HCT116 (cell line): ENCODE data around the gene ARHGDIA. TPM values are rescaled to one million over a fixed set of nuclear protein-coding genes. Genes with fewer than 3 reads are reported as not detected.

Experiments
- ATAC-seq: fragments of 200-7000 bp; cut with Tn5 transposase; 2 replicates; pipeline ENCODE4 v1.9.1; 2020; ENCODE audit warnings: mild to moderate bottlenecking, moderate library complexity
- BruUV-seq: library from RNA; stranded (reverse); fragments of 400-500 nt; replicated peaks from 2 replicates; lab custom pipeline; 2021; lab: Mats Ljungman, UMichigan
- CTCF ChIA-PET: fragments of 300-600 bp; sonication (Branson Sonifier 250); formaldehyde crosslinking; loops from one replicate; lab custom pipeline; 2021; ENCODE audit warnings: antibody characterized with exemption; lab: Charles Lee
- POLR2A ChIA-PET: fragments of 300-600, 350-600 bp; sonication (Branson Sonifier 250); formaldehyde crosslinking; loops from one replicate; lab custom pipeline; 2021; ENCODE audit warnings: antibody characterized with exemption; lab: Charles Lee
- RAD21 ChIA-PET, 2 experiments: fragments of 300-600 bp; sonication (Branson Sonifier 250); formaldehyde crosslinking; loops; one replicate each; lab custom pipeline; 2023; ENCODE audit warnings: low total read pairs in 2 of 2; ENCODE audit not compliant: uncharacterized antibody in 2 of 2, unreplicated experiment in 2 of 2, low non-redundant PET in 1 of 2; lab: Charles Lee
- DNase-seq: peaks from one replicate; pipeline ENCODE4 v3.0.0-alpha.2; 2010; ENCODE audit warnings: low read depth, low spot score
- H2AFZ ChIP-seq: fragments of 200-600 bp; shearing (Covaris generic), sonication (generic); 2 replicates; pipeline ENCODE4 v1.6.1; 2017; ENCODE audit warnings: low read depth, mixed run types, mixed read lengths, antibody characterized with exemption, low read length; ENCODE audit not compliant: poor library complexity, severe bottlenecking
- H3K27ac ChIP-seq: 2 replicates; pipeline ENCODE4 v1.5.1; 2012; ENCODE audit warnings: low read depth, low read length
- H3K27me3 ChIP-seq: fragments of 200-600 bp; sonication (generic); 2 replicates; pipeline ENCODE4 v1.6.1; 2016; ENCODE audit warnings: mixed run types, low read length, mixed read lengths; ENCODE audit not compliant: insufficient read depth
- H3K36me3 ChIP-seq, 2 experiments: fragments of 200-500 bp in 1 of 2; fragments of 200-600 bp in 1 of 2; sonication (Bioruptor generic) in 1 of 2; sonication (generic) in 1 of 2; 2 replicates each; pipeline versions ENCODE4 v1.5.1 to v1.6.1; 2014 to 2016; ENCODE audit warnings: low read length in 2 of 2, inconsistent platforms in 1 of 2, mixed read lengths in 1 of 2, mixed run types in 1 of 2; ENCODE audit not compliant: insufficient read depth in 2 of 2, control insufficient read depth in 1 of 2
- H3K4me1 ChIP-seq, 2 experiments: fragments of 200-600 bp in 1 of 2; sonication (generic) in 1 of 2; 2 replicates each; pipeline versions ENCODE4 v1.5.1 to v1.6.1; 2012 to 2017; ENCODE audit warnings: low read length in 2 of 2, inconsistent platforms in 1 of 2, mild to moderate bottlenecking in 1 of 2, mixed read lengths in 1 of 2, mixed run types in 1 of 2, moderate library complexity in 1 of 2; ENCODE audit not compliant: insufficient read depth in 2 of 2, control insufficient read depth in 1 of 2
- H3K4me2 ChIP-seq: fragments of 200-600 bp; sonication (generic); 2 replicates; pipeline ENCODE4 v1.6.1; 2017; ENCODE audit warnings: mixed run types, low read length, mixed read lengths
- H3K4me3 ChIP-seq, 2 experiments: fragments of 200-600 bp in 1 of 2; sonication (generic) in 1 of 2; replicated peaks in 1 of 2; 2 replicates each; pipeline ENCODE4 v1.5.1; 2011 to 2016; ENCODE audit warnings: low read length in 2 of 2, control low read depth in 1 of 2, low read depth in 1 of 2, mild to moderate bottlenecking in 1 of 2, mixed read lengths in 1 of 2, mixed run types in 1 of 2
- H3K79me2 ChIP-seq: fragments of 200-600 bp; sonication (generic); 2 replicates; pipeline ENCODE4 v1.6.1; 2017; ENCODE audit warnings: mild to moderate bottlenecking, mixed run types, low read length, moderate library complexity, mixed read lengths; ENCODE audit not compliant: insufficient read depth
- H3K9ac ChIP-seq: fragments of 200-600 bp; sonication (generic); 2 replicates; pipeline ENCODE4 v1.6.1; 2016; ENCODE audit warnings: low read length, mixed read lengths
- H3K9me2 ChIP-seq: fragments of 200-600 bp; sonication (generic), shearing (Covaris generic); 2 replicates; pipeline ENCODE4 v1.6.1; 2017; ENCODE audit warnings: mixed run types, mild to moderate bottlenecking, moderate library complexity; ENCODE audit not compliant: insufficient read depth
- H3K9me3 ChIP-seq, 2 experiments: fragments of 200-500 bp in 1 of 2; fragments of 200-600 bp in 1 of 2; sonication (Bioruptor generic) in 1 of 2; sonication (generic) in 1 of 2; 2 replicates each; pipeline ENCODE4 v1.6.1; 2014 to 2017; ENCODE audit warnings: low read length in 2 of 2, mixed read lengths in 2 of 2, inconsistent platforms in 1 of 2, low read depth in 1 of 2, mild to moderate bottlenecking in 1 of 2, mixed run types in 1 of 2, moderate library complexity in 1 of 2; ENCODE audit not compliant: control insufficient read depth in 1 of 2, insufficient read depth in 1 of 2
- H4K20me1 ChIP-seq: fragments of 200-600 bp; sonication (generic), shearing (Covaris generic); 2 replicates; pipeline ENCODE4 v1.6.1; 2017; ENCODE audit warnings: mixed run types, mild to moderate bottlenecking, moderate library complexity; ENCODE audit not compliant: insufficient read depth
- CBX3 ChIP-seq: IDR thresholded peaks from 2 replicates; pipeline ENCODE4 v1.6.1; 2012; ENCODE audit warnings: low read depth
- ELF1 ChIP-seq: IDR thresholded peaks from 2 replicates; pipeline ENCODE4 v1.6.1; 2012; ENCODE audit warnings: low read depth, borderline replicate concordance
- EZH2phosphoT487 ChIP-seq: fragments of 200-600 bp; IDR thresholded peaks from 2 replicates; pipeline ENCODE4 v1.6.1; 2018; ENCODE audit warnings: antibody characterized with exemption, borderline replicate concordance
- JUND ChIP-seq: IDR thresholded peaks from 2 replicates; pipeline ENCODE4 v1.6.1; 2012
- POLR2A ChIP-seq: IDR thresholded peaks from 2 replicates; pipeline ENCODE4 v1.7.0; 2011; ENCODE audit warnings: borderline replicate concordance; ENCODE audit not compliant: insufficient read depth, insufficient read length; ENCODE audit errors: extremely low read depth
- SIN3A ChIP-seq: IDR thresholded peaks from 2 replicates; pipeline ENCODE4 v1.6.1; 2012; ENCODE audit warnings: low read depth
- SP1 ChIP-seq: IDR thresholded peaks from 2 replicates; pipeline ENCODE4 v1.6.1; 2012; ENCODE audit warnings: low read depth
- TCF7L2 ChIP-seq: IDR thresholded peaks from 2 replicates; pipeline ENCODE4 v1.7.0; 2011; ENCODE audit warnings: borderline replicate concordance, inconsistent platforms; ENCODE audit not compliant: insufficient read depth, insufficient read length; ENCODE audit errors: extremely low read depth
- ZNF274 ChIP-seq: fragments of 200-500 bp; sonication (Bioruptor generic); IDR thresholded peaks from 2 replicates; pipeline ENCODE4 v1.6.1; 2014; ENCODE audit warnings: mild to moderate bottlenecking, low read depth, low read length, inconsistent platforms
- intact Hi-C: fragments of 100-400 bp; cut with micrococcal nuclease; formaldehyde crosslinking; loops from 2 replicates; pipeline ENCODE4 v1.10.0; 2022
- total RNA-seq: library from RNA; stranded (reverse); gene quantifications from one replicate; pipeline ENCODE4 v1.2.1, GENCODE V29; 2021; ENCODE audit not compliant: unreplicated experiment
- TF ChIP-seq, protein P1 (sequence below): IDR thresholded peaks from 2 replicates; pipeline ENCODE4 v1.6.1; 2012; ENCODE audit warnings: low read depth
- TF ChIP-seq, protein P2 (sequence below), 3 experiments: fragments of 200-600 bp in 1 of 3; sonication (generic) in 1 of 3; IDR thresholded peaks in 2 of 3; conservative IDR thresholded peaks in 1 of 3; 2 replicates each; pipeline ENCODE4 v1.5.1; 2012 to 2017; ENCODE audit warnings: low read depth in 2 of 3, low read length in 2 of 3, antibody characterized with exemption in 1 of 3, borderline replicate concordance in 1 of 3, control low read depth in 1 of 3, mild to moderate bottlenecking in 1 of 3, mixed read lengths in 1 of 3, mixed run types in 1 of 3, moderate library complexity in 1 of 3; ENCODE audit not compliant: insufficient read depth in 1 of 3
- TF ChIP-seq, protein P3 (sequence below): IDR thresholded peaks from 2 replicates; pipeline ENCODE4 v1.6.1; 2012

The ARHGDIA gene
- total RNA-seq, 1 experiment from 2014 or later: 554 TPM

DNA sequence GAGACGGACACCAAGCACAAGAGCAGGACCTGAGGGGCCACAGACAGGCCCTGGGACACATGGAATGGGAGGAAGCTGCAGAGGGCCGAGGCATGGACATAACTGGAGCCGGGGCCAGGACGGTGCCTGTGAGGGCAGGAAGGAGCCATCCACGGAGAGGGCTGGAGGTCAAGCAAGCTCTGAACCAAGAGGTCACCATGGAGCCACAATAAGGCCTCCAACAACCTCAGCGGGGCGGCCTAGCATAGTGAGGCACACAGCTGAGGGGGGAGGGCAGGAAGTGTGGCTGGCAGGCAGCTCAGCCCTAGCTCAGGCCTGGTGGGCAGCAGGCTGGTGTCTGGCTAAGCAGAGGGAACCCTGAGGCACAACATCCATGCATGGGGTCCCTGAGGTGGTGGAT, 42.5 kb downstream of the ARHGDIA start:
- TF ChIP-seq, protein P1, sequence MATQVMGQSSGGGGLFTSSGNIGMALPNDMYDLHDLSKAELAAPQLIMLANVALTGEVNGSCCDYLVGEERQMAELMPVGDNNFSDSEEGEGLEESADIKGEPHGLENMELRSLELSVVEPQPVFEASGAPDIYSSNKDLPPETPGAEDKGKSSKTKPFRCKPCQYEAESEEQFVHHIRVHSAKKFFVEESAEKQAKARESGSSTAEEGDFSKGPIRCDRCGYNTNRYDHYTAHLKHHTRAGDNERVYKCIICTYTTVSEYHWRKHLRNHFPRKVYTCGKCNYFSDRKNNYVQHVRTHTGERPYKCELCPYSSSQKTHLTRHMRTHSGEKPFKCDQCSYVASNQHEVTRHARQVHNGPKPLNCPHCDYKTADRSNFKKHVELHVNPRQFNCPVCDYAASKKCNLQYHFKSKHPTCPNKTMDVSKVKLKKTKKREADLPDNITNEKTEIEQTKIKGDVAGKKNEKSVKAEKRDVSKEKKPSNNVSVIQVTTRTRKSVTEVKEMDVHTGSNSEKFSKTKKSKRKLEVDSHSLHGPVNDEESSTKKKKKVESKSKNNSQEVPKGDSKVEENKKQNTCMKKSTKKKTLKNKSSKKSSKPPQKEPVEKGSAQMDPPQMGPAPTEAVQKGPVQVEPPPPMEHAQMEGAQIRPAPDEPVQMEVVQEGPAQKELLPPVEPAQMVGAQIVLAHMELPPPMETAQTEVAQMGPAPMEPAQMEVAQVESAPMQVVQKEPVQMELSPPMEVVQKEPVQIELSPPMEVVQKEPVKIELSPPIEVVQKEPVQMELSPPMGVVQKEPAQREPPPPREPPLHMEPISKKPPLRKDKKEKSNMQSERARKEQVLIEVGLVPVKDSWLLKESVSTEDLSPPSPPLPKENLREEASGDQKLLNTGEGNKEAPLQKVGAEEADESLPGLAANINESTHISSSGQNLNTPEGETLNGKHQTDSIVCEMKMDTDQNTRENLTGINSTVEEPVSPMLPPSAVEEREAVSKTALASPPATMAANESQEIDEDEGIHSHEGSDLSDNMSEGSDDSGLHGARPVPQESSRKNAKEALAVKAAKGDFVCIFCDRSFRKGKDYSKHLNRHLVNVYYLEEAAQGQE: no peak
- TF ChIP-seq CBX3 (no peak), POLR2A (no peak)
- TF ChIP-seq, all 23 proteins: peak for 0
- ChIA-PET RAD21 (interaction anchor here in 1 of 2 experiments (0.6 kb wide), 1 partner anchor 44 kb away, joined by 3 read pairs; no protein-coding TSS in a partner anchor), CTCF (no interaction called here), POLR2A (no interaction called here)
- H2AFZ ChIP-seq: no peak overlapping the region
- H4K20me1 ChIP-seq: no peaks in the 10 kb centered on the region
- H3K36me3 ChIP-seq: no peaks in the 10 kb centered on the region
- H3K27me3 ChIP-seq: no peaks in the 10 kb centered on the region
- H3K9me2 ChIP-seq: no peaks in the 10 kb centered on the region
- no peaks in the 10 kb centered on the region for H3K9me3 ChIP-seq
- ATAC-seq (no peak), DNase-seq (no peak)
- no peak overlapping the region for H3K27ac ChIP-seq
- no TSS peak for BruUV-seq
- intact Hi-C loops: no loop called here
- H3K4me3 ChIP-seq: no peak overlapping the region
- H3K79me2 ChIP-seq: peaks cover 5% of the 10 kb centered on the region
- H3K9ac ChIP-seq: no peak overlapping the region
- peaks cover 18 to 29% of the 10 kb centered on the region in 2 experiments for H3K4me1 ChIP-seq
- no peak overlapping the region for H3K4me2 ChIP-seq

DNA sequence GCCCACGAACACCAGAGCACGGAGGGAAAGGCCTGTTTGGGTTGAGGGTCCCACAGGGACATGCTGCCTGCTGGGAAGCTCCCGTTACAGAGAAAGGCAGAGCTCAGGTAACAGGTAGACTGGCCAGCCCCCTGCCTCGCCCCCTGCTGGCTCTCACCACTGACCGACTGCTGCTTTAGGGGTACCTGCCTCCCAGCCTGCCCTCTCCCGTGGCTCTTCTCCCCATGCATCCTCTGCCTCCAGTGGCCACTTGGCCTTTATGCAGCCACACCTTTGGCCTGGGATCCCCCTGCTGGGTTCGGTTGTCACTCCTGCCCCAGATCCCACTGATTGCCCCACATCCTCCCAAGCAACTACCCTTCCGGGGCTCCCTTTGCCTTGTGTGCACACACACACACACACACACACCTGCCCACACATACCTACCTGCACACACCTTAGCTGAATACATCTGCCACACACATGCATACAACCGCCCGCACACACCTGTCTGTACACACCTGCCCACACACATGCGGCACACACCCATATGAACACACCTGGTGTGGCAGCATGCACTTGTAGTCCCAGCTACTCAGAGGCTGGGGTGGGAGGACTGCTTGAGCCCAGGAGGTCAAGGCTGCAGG, 45.2 kb downstream of the ARHGDIA start:
- Histone ChIP-seq H3K4me1 (peaks cover 21 to 24% of the 10 kb centered on the region in 2 experiments), H3K27me3 (no peaks in the 10 kb centered on the region), H3K9me2 (no peaks in the 10 kb centered on the region), H3K36me3 (no peaks in the 10 kb centered on the region), H3K4me3 (no peak overlapping the region), H3K4me2 (no peak overlapping the region), H3K9me3 (no peaks in the 10 kb centered on the region)
- intact Hi-C loops: no loop called here
- TF ChIP-seq, protein P2, sequence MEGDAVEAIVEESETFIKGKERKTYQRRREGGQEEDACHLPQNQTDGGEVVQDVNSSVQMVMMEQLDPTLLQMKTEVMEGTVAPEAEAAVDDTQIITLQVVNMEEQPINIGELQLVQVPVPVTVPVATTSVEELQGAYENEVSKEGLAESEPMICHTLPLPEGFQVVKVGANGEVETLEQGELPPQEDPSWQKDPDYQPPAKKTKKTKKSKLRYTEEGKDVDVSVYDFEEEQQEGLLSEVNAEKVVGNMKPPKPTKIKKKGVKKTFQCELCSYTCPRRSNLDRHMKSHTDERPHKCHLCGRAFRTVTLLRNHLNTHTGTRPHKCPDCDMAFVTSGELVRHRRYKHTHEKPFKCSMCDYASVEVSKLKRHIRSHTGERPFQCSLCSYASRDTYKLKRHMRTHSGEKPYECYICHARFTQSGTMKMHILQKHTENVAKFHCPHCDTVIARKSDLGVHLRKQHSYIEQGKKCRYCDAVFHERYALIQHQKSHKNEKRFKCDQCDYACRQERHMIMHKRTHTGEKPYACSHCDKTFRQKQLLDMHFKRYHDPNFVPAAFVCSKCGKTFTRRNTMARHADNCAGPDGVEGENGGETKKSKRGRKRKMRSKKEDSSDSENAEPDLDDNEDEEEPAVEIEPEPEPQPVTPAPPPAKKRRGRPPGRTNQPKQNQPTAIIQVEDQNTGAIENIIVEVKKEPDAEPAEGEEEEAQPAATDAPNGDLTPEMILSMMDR (IDR thresholded peaks at IDR 0.05 in 2 of 3, conservative IDR thresholded peaks at IDR 0.05 in 1 of 3; ENCODE audit: borderline replicate concordance in 1 of 3, insufficient read depth in 1 of 3, low read depth in 2 of 3, low read length in 2 of 3): peak in 2 of 3 experiments; percentile 41 to 48; a peak in 4 of 6 replicates
- no peak for TF ChIP-seq SIN3A
- no peak for TF ChIP-seq SP1
- no peak for TF ChIP-seq JUND
- TF ChIP-seq ELF1: no peak
- no peak for TF ChIP-seq TCF7L2
- TF ChIP-seq ZNF274: no peak
- TF ChIP-seq EZH2phosphoT487: no peak
- TF ChIP-seq, protein P3, sequence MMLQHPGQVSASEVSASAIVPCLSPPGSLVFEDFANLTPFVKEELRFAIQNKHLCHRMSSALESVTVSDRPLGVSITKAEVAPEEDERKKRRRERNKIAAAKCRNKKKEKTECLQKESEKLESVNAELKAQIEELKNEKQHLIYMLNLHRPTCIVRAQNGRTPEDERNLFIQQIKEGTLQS: no peak
- TF ChIP-seq, all 23 proteins: peak for 1
- RAD21 ChIA-PET: no interaction called here
- DNase-seq (no peak), ATAC-seq (0 out of 2 replicates have a peak, but pooled peaks have one; percentile 4)
- POLR2A ChIA-PET: interaction anchor here (0.7 kb wide), 1 partner anchor 1371 kb away, joined by 3 read pairs; no protein-coding TSS in a partner anchor
- Histone ChIP-seq H3K79me2 (no peaks in the 10 kb centered on the region), H4K20me1 (no peaks in the 10 kb centered on the region), H3K27ac (no peak overlapping the region; the same call in 1 of the 2 replicates), H2AFZ (no peak overlapping the region), H3K9ac (no peak overlapping the region)
- no TSS peak for BruUV-seq
- CTCF ChIA-PET: interaction anchor here (1.3 kb wide), 1 partner anchor 31 kb away, joined by 3 read pairs; no protein-coding TSS in a partner anchor
